HepG2 (cell line): Measurements from ENCODE around the gene EIF6. TPM values are rescaled to one million over a fixed set of nuclear protein-coding genes. Genes with fewer than 3 reads are reported as not detected.

ENCODE experiments used
- CCAR2 ChIP-seq: fragments of 200-400 bp; formaldehyde crosslinking; optimal IDR thresholded peaks from 2 replicates; pipeline ENCODE3; 2018; ENCODE audit warnings: low read depth, mild to moderate bottlenecking, low read length, moderate library complexity
- EEA1 ChIP-seq: sonication (generic); formaldehyde crosslinking; IDR thresholded peaks from 2 replicates; pipeline ENCODE4 v1.5.1; 2020; ENCODE audit warnings: mild to moderate bottlenecking, missing genetic modification reagents, borderline replicate concordance
- FOXJ3 ChIP-seq: sonication (generic); formaldehyde crosslinking; IDR thresholded peaks from 2 replicates; pipeline ENCODE4 v1.4.0; 2020; ENCODE audit warnings: missing genetic modification reagents, mild to moderate bottlenecking, borderline replicate concordance
- SIX4 ChIP-seq: sonication (generic); formaldehyde crosslinking; IDR thresholded peaks from 2 replicates; pipeline ENCODE4 v1.4.0; 2020; ENCODE audit warnings: missing genetic modification reagents
- SMARCC2 ChIP-seq: fragments of 450-650 bp; IDR thresholded peaks from 2 replicates; pipeline ENCODE4 v1.6.1; 2017; ENCODE audit warnings: antibody characterized with exemption, mild to moderate bottlenecking
- TRIM24 ChIP-seq: sonication (generic); formaldehyde crosslinking; IDR thresholded peaks from 2 replicates; pipeline ENCODE4 v1.8.0; 2022; ENCODE audit warnings: mild to moderate bottlenecking, missing genetic modification reagents
- TSC22D2 ChIP-seq: sonication (generic); formaldehyde crosslinking; IDR thresholded peaks from 2 replicates; pipeline ENCODE4 v1.5.1; 2020; ENCODE audit warnings: missing genetic modification reagents, mild to moderate bottlenecking, borderline replicate concordance
- ZBTB37 ChIP-seq: sonication (generic); formaldehyde crosslinking; IDR thresholded peaks from 2 replicates; pipeline ENCODE4 v1.4.0; 2020; ENCODE audit warnings: mild to moderate bottlenecking, missing genetic modification reagents
- ZFP37 ChIP-seq: sonication (generic); formaldehyde crosslinking; IDR thresholded peaks from 2 replicates; pipeline ENCODE4 v1.4.0; 2020; ENCODE audit warnings: missing genetic modification reagents, borderline replicate concordance
- ZKSCAN5 ChIP-seq: sonication (generic); formaldehyde crosslinking; IDR thresholded peaks from 2 replicates; pipeline ENCODE4 v1.5.1; 2020; ENCODE audit warnings: mild to moderate bottlenecking, missing genetic modification reagents
- ZKSCAN8 ChIP-seq: IDR thresholded peaks from 2 replicates; pipeline ENCODE4 v1.6.1; 2016; ENCODE audit warnings: borderline replicate concordance, missing genetic modification reagents, missing compliant biosample characterization
- ZNF235 ChIP-seq: sonication (generic); formaldehyde crosslinking; IDR thresholded peaks from 2 replicates; pipeline ENCODE4 v1.8.1; 2023; ENCODE audit warnings: mild to moderate bottlenecking, missing genetic modification reagents, borderline replicate concordance
- ZNF33A ChIP-seq: sonication (generic); formaldehyde crosslinking; IDR thresholded peaks from 2 replicates; pipeline ENCODE4 v1.5.1; 2020; ENCODE audit warnings: missing genetic modification reagents, mild to moderate bottlenecking, moderate library complexity, borderline replicate concordance
- ZNF556 ChIP-seq: sonication (generic); formaldehyde crosslinking; IDR thresholded peaks from 2 replicates; pipeline ENCODE4 v1.4.0; 2020; ENCODE audit warnings: mild to moderate bottlenecking, missing genetic modification reagents, borderline replicate concordance
- ZNF737 ChIP-seq: sonication (generic); formaldehyde crosslinking; IDR thresholded peaks from 2 replicates; pipeline ENCODE4 v1.5.0; 2020; ENCODE audit warnings: missing genetic modification reagents, mild to moderate bottlenecking, borderline replicate concordance
- ZSCAN30 ChIP-seq: sonication (generic); formaldehyde crosslinking; IDR thresholded peaks from 2 replicates; pipeline ENCODE4 v1.5.0; 2020; ENCODE audit warnings: mild to moderate bottlenecking, missing genetic modification reagents
- polyA plus RNA-seq, 8 experiments: library from polyadenylated mRNA; depleted of rRNA in 3 of 8; stranded (reverse) in 7 of 8; unstranded in 1 of 8; fragments of >200 nt; fragmentation: Illumina TruSeq in 4 of 8; extraction: Trizol in 4 of 8; gene quantifications; 2 replicates each; pipeline versions ENCODE4 v1.2.1 to v1.2.3, GENCODE V29; 2011 to 2016; ENCODE audit warnings: low read depth in 4 of 8, missing spikeins in 1 of 8, mixed read lengths in 1 of 8; ENCODE audit not compliant: insufficient read depth in 1 of 8
- total RNA-seq, 5 experiments: library from RNA; depleted of rRNA; stranded (reverse); fragments of >200 nt; fragmentation: Illumina TruSeq; extraction: Trizol; gene quantifications; 2 replicates each; pipeline ENCODE4 v1.2.3, GENCODE V29; 2016; ENCODE audit warnings: low read depth in 1 of 5
- TF ChIP-seq, protein P1 (sequence below): sonication (generic); formaldehyde crosslinking; IDR thresholded peaks from 2 replicates; pipeline ENCODE4 v1.5.0; 2020; ENCODE audit warnings: missing genetic modification reagents, mild to moderate bottlenecking, borderline replicate concordance
- TF ChIP-seq, protein P2 (sequence below): sonication (generic); formaldehyde crosslinking; IDR thresholded peaks from 2 replicates; pipeline ENCODE4 v1.4.0; 2020; ENCODE audit warnings: missing genetic modification reagents; ENCODE audit errors: not compliant biosample characterization
- TF ChIP-seq, protein P3 (sequence below): sonication (generic); formaldehyde crosslinking; IDR thresholded peaks from 2 replicates; pipeline ENCODE4 v1.4.0; 2020; ENCODE audit warnings: mild to moderate bottlenecking, missing genetic modification reagents, borderline replicate concordance
- TF ChIP-seq, protein P4 (sequence below): sonication (generic); formaldehyde crosslinking; IDR thresholded peaks from 2 replicates; pipeline ENCODE4 v1.4.0; 2020; ENCODE audit warnings: low read depth, mild to moderate bottlenecking, missing genetic modification reagents

Gene EIF6
- total and polyA plus RNA-seq, 2 of the 13 experiments (the other 11 are each of a cell fraction or from before 2014, with no cell fraction given): 462 to 466 TPM

- TF ChIP-seq ZBTB37 (no peak), TRIM24 (no peak), FOXJ3 (CRISPR knock-in tag) (no peak), EEA1 (CRISPR knock-in tag) (no peak), ZNF33A (no peak), ZNF556 (CRISPR knock-in tag) (peak; percentile 53; the same call in 1 of the 2 replicates), TSC22D2 (CRISPR knock-in tag) (no peak), ZKSCAN5 (no peak), ZNF737 (CRISPR knock-in tag) (no peak), ZKSCAN8 (CRISPR knock-in tag) (0 out of 2 replicates have a peak, but pooled peaks have one; percentile 30), CCAR2 (peak; percentile 57), ZSCAN30 (CRISPR knock-in tag) (no peak), ZNF235 (CRISPR knock-in tag) (peak; percentile 80; the same call in 1 of the 2 replicates), ZFP37 (0 out of 2 replicates have a peak, but pooled peaks have one; percentile 23), SMARCC2 (no peak), SIX4 (CRISPR knock-in tag) (no peak)
- TF ChIP-seq, protein P1, sequence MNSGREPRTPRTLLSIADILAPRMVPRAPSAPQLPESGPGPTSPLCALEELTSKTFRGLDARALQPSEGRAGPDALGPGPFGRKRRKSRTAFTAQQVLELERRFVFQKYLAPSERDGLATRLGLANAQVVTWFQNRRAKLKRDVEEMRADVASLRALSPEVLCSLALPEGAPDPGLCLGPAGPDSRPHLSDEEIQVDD (CRISPR knock-in tag): no peak
- TF ChIP-seq, protein P2, sequence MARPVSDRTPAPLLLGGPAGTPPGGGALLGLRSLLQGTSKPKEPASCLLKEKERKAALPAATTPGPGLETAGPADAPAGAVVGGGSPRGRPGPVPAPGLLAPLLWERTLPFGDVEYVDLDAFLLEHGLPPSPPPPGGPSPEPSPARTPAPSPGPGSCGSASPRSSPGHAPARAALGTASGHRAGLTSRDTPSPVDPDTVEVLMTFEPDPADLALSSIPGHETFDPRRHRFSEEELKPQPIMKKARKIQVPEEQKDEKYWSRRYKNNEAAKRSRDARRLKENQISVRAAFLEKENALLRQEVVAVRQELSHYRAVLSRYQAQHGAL: no peak
- TF ChIP-seq, protein P3, sequence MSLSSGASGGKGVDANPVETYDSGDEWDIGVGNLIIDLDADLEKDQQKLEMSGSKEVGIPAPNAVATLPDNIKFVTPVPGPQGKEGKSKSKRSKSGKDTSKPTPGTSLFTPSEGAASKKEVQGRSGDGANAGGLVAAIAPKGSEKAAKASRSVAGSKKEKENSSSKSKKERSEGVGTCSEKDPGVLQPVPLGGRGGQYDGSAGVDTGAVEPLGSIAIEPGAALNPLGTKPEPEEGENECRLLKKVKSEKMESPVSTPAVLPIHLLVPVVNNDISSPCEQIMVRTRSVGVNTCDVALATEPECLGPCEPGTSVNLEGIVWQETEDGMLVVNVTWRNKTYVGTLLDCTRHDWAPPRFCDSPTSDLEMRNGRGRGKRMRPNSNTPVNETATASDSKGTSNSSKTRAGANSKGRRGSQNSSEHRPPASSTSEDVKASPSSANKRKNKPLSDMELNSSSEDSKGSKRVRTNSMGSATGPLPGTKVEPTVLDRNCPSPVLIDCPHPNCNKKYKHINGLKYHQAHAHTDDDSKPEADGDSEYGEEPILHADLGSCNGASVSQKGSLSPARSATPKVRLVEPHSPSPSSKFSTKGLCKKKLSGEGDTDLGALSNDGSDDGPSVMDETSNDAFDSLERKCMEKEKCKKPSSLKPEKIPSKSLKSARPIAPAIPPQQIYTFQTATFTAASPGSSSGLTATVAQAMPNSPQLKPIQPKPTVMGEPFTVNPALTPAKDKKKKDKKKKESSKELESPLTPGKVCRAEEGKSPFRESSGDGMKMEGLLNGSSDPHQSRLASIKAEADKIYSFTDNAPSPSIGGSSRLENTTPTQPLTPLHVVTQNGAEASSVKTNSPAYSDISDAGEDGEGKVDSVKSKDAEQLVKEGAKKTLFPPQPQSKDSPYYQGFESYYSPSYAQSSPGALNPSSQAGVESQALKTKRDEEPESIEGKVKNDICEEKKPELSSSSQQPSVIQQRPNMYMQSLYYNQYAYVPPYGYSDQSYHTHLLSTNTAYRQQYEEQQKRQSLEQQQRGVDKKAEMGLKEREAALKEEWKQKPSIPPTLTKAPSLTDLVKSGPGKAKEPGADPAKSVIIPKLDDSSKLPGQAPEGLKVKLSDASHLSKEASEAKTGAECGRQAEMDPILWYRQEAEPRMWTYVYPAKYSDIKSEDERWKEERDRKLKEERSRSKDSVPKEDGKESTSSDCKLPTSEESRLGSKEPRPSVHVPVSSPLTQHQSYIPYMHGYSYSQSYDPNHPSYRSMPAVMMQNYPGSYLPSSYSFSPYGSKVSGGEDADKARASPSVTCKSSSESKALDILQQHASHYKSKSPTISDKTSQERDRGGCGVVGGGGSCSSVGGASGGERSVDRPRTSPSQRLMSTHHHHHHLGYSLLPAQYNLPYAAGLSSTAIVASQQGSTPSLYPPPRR: peak; percentile 30; the same call in 1 of the 2 replicates
- TF ChIP-seq, protein P4, sequence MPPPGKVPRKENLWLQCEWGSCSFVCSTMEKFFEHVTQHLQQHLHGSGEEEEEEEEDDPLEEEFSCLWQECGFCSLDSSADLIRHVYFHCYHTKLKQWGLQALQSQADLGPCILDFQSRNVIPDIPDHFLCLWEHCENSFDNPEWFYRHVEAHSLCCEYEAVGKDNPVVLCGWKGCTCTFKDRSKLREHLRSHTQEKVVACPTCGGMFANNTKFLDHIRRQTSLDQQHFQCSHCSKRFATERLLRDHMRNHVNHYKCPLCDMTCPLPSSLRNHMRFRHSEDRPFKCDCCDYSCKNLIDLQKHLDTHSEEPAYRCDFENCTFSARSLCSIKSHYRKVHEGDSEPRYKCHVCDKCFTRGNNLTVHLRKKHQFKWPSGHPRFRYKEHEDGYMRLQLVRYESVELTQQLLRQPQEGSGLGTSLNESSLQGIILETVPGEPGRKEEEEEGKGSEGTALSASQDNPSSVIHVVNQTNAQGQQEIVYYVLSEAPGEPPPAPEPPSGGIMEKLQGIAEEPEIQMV: no peak; the same call in 1 of the 2 replicates
Measured at GRCh38 chr20:35269055-35269781, 15.4 kb downstream of the EIF6 start (continued).
